Mucosa of descending colon (tissue), 3 donors: ENCODE measurements around the gene CENPQ. TPM values are rescaled to one million over a fixed set of nuclear protein-coding genes. Genes with fewer than 3 reads are reported as not detected.

Experiments
- ATAC-seq: fragments of 200-7000 bp; cut with Tn5 transposase; one replicate; pipeline ENCODE4 v1.9.1; 2020; ENCODE audit warnings: mild to moderate bottlenecking, moderate library complexity
- DNase-seq, 3 donors: peaks; one replicate each; pipeline ENCODE4 v3.0.0-alpha.2; 2020
- H3K36me3 ChIP-seq: fragments of 200-600 bp; one replicate; pipeline ENCODE4 v1.8.0; 2021; ENCODE audit warnings: low read depth, mild to moderate bottlenecking
- H3K4me1 ChIP-seq: fragments of 200-600 bp; one replicate; pipeline ENCODE4 v1.8.0; 2021; ENCODE audit warnings: low read depth, mild to moderate bottlenecking
- H3K4me3 ChIP-seq: fragments of 200-600 bp; one replicate; pipeline ENCODE4 v1.8.0; 2021; ENCODE audit warnings: mild to moderate bottlenecking
- H3K9me3 ChIP-seq: fragments of 200-600 bp; one replicate; pipeline ENCODE4 v1.8.0; 2021; ENCODE audit warnings: mild to moderate bottlenecking
- CTCF ChIP-seq: fragments of 200-600 bp; IDR thresholded peaks from one replicate; pipeline ENCODE4 v1.8.0; 2022; ENCODE audit warnings: antibody characterized with exemption, mild to moderate bottlenecking
- intact Hi-C, 2 donors: fragments of 100-400 bp; cut with DNase I in 1 of 2; cut with micrococcal nuclease in 1 of 2; formaldehyde crosslinking; loops; one replicate each; pipeline versions ENCODE4 v1.11.0 to v1.11.1; 2022; cut with DNase I, micrococcal nuclease
- total RNA-seq, 3 donors: library from RNA; stranded (reverse); fragmentation: NEBNext Ultra II Directional in 2 of 3; extraction: Animal tissue kit (Norgen Biotek cat#: 25700) in 2 of 3; gene quantifications; one replicate each; pipeline versions ENCODE4 v1.2.1 to v1.2.4, GENCODE V29; 2021 to 2023
- donor health status: DM: no; HTN: no; CAD: no; lungs with moderate emphysema.
- donor health status: DM: no; HTN: no; CAD: no.
- donor health status: DM: no; HTN: yes; CAD: no.

CENPQ gene
- total RNA-seq, 3 donors from 2014 or later, result 2.6 to 4.3 (median 3.0) TPM

- no peaks in the 10 kb centered on the region for H3K9me3 ChIP-seq
- intact Hi-C loops, result no loop called here
- ATAC-seq (no peak), DNase-seq (no peak)
- H3K4me3 ChIP-seq, result no peak overlapping the region
- no peaks in the 10 kb centered on the region for H3K36me3 ChIP-seq
- TF ChIP-seq CTCF, result no peak
- no peaks in the 10 kb centered on the region for H3K4me1 ChIP-seq
These were observed 46.2 kb downstream of the CENPQ start for GRCh38 chr6:49509342-49509741.

- TF ChIP-seq CTCF, result no peak
- no peaks in the 10 kb centered on the region for H3K9me3 ChIP-seq
- H3K36me3 ChIP-seq, result no peaks in the 10 kb centered on the region
- ATAC-seq, result no peak
- no peaks in the 10 kb centered on the region for H3K4me1 ChIP-seq
- no peak for DNase-seq
- intact Hi-C loops, result no loop called here
- no peak overlapping the region for H3K4me3 ChIP-seq
These were observed 50.2 kb downstream of the CENPQ start for GRCh38 chr6:49513153-49513989.

GRCh38 chr6:49514571-49515484 lies 51.7 kb downstream of the CENPQ start:
- ATAC-seq (no peak), DNase-seq (no peak)
- intact Hi-C loops, result no loop called here
- H3K9me3 ChIP-seq, result no peaks in the 10 kb centered on the region
- H3K36me3 ChIP-seq, result no peaks in the 10 kb centered on the region
- TF ChIP-seq CTCF, result no peak
- no peaks in the 10 kb centered on the region for H3K4me1 ChIP-seq
- H3K4me3 ChIP-seq, result no peak overlapping the region

GRCh38 chr6:49515485-49516146 lies 52.4 kb downstream of the CENPQ start:
- Histone ChIP-seq H3K4me1 (no peaks in the 10 kb centered on the region), H3K36me3 (no peaks in the 10 kb centered on the region), H3K9me3 (no peaks in the 10 kb centered on the region), H3K4me3 (no peak overlapping the region)
- TF ChIP-seq CTCF, result no peak
- ATAC-seq, result no peak
- DNase-seq, result no peak
- intact Hi-C loops, result no loop called here

GRCh38 chr6:49516147-49516505 lies 53.0 kb downstream of the CENPQ start:
- no peak for TF ChIP-seq CTCF
- H3K4me1 ChIP-seq, result no peaks in the 10 kb centered on the region
- H3K4me3 ChIP-seq, result no peak overlapping the region
- ATAC-seq, result no peak
- intact Hi-C loops, result no loop called here
- H3K36me3 ChIP-seq, result no peaks in the 10 kb centered on the region
- no peaks in the 10 kb centered on the region for H3K9me3 ChIP-seq
- DNase-seq, result no peak
